T47D (cell line): ENCODE data around the gene ATG5.

Experiments
- DNase-seq, 2 experiments: peaks; one replicate each; pipeline versions ENCODE4 v3.0.0 to v3.0.0-alpha.2; 2011 to 2012; ENCODE audit warnings: low read depth in 1 of 2, low spot score in 1 of 2
- JUND ChIP-seq: IDR thresholded peaks from 2 replicates; pipeline ENCODE4 v1.6.1; 2012; ENCODE audit warnings: low read depth
- in situ Hi-C: cut with HindIII; loops from 2 replicates; pipeline ENCODE4 v1.10.0; 2016; ENCODE audit warnings: low sequenced_read_pairs, low pct_unique_long_range_greater_than_20kb

ATG5 gene

DNA sequence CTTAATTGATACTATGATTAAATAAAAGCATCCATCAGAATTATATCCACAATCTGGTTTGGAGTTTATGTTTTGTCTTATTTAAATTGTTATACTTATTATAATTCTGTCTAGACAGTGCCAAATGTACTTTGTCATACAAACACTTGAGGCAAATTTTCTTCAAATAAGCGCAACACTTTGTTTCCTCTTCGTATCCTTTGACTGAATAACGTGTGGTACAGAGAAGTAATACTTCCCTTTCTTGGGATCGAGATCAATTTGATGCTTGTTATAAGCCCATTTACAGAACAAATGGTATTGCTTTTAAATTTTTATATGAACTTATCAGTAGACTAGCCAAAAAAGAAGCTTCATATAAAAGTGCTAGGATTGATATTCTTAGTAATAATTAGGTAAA is 111.0 kb downstream of the ATG5 start:
- no peak for DNase-seq
- TF ChIP-seq JUND: no peak
- in situ Hi-C loops: no loop called here

DNA sequence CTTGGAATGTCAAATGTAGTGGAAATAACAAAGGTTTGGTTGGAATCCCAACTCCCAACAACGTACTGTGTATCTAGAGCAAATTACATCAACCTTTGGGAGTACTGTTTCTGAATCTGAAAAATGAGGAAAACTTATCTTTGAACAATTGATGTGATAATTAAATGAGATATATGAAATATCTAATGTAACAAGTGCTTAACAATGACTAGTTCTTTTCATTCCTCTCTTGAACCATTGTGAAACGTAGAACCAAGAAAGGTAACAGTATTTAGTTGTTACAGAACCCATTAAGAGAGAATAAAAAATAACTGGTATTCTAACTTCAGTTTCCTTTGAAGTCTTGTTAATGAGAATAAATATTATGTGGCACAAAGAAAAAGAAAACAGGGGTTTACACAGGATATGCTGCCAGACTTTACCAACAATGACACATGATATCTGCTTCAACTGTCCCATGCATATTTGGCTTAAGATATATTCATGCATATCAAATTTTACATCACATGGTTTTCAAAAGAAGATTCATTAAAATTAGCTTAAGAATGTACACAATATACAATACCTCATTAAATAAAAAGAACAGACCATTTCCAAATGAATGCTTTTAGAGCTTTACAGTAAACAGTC is 111.8 kb downstream of the ATG5 start:
- in situ Hi-C loops: no loop called here
- no peak for TF ChIP-seq JUND
- no peak for DNase-seq

DNA sequence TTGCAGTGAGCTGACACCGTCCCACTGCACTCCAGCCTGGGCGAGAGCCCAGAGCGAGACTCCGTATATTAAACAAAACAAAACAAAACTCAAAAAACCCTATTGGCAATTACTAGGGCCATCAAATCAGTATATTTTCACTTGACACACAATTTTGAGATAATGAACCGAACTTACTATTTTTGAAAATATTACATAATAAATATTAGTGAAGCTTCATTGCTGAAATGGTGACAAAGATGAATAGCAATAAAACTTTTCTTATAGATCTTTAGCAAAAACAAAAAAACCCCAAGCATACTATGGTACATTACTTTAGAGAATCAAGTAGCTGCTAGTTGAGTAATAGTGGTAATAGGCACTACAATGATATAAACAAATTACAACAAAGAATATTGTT is 113.0 kb downstream of the ATG5 start:
- no peak for DNase-seq
- in situ Hi-C loops: no loop called here
- no peak for TF ChIP-seq JUND

DNA sequence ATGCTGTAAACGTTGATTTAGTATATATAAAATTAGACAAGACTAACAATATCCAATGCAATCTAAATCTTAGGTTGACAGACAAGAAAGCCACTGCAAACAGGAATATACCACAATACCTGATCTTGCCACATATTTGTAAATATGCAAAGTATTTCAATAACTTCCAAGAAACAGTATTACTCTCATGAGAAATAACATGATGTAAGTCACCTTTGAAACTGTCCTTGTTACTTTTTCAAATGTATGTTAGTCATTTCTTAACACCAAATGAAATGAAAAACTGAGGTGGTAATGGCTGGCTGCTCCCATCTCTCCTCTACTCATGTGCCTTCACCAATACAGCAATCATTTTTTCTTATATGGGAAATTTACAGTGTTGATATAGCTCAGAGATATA is 118.7 kb downstream of the ATG5 start:
- TF ChIP-seq JUND: no peak
- in situ Hi-C loops: no loop called here
- DNase-seq: no peak

DNA sequence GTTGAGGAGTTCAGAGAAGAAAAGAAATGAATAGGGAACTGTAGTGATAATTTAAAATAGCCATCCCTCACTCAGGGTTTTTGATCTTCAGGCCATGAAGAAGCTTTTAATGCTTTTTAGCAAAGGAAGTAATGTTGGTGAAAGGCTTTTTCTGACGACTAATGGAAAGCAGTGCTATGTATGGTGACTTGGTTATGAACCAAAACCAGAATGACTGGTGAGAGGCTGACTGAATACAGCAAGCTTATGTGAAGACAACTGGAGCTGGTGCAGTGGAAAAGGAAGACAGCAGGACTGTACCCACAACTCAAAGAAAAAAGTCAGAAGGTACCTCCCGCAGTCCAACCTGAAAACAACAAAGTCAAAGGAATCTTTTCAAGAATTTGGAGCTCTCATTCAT is 120.6 kb downstream of the ATG5 start:
- in situ Hi-C loops: no loop called here
- TF ChIP-seq JUND: no peak
- DNase-seq: no peak

DNA sequence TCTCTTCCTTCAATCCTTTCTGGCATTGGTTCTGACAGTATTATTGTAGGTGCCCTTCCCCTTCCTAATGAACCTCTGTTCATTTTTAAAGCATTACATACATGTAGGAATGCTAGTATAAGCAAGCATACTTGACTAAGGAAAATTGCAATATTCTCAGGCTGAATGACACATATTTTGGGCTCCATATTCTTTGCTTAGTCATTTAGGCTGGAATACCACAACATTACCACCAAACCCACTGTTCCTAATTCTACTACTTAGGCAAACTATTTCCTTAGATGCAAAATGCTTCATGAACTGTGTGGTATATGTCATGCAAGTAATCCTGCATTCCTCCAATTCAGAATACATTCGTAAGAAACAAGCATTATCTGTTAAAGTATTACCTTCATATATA is 125.6 kb downstream of the ATG5 start:
- in situ Hi-C loops: no loop called here
- no peak for DNase-seq
- no peak for TF ChIP-seq JUND

DNA sequence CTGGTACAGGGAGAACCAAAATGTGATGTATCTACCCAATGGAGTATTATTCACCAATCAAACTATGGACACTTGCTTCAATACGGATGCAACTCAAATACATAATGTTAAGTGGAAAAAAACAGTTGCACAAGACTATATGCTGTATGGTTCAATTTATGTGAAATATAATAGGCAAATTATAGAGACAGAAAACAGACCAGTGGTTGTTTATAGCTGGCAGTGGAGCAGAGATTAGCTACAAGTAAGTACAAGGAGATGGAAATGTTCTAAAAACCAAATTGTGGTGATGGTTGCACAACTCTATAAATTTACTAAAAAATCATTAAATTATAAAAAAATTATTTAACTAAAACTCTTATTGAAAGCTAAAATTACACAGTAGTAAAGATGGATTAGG is 126.2 kb downstream of the ATG5 start:
- DNase-seq: no peak
- no peak for TF ChIP-seq JUND

DNA sequence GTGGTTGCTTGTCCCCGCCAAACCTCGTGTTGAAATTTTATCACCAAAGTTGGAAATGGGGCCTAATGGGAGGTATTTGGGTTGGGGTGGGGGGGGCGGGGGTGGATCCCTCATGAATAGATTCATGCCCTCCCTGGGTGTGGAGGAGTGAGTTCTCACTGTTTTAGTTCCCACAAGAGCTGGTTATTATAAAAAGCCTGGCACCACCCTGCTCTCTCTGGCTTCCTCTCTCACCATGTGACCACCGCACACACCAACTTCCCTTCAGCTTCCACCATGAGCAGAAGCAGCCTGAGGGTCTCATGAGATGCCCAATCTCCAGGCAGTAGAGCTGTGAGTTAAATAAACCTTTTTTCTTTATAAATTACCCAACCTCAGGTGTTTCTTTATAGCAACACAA is 128.1 kb downstream of the ATG5 start:
- no peak for TF ChIP-seq JUND
- in situ Hi-C loops: no loop called here
- DNase-seq: no peak

More for the DNA sequence above, 126.2 kb downstream of the ATG5 start:
- in situ Hi-C loops: no loop called here

DNA sequence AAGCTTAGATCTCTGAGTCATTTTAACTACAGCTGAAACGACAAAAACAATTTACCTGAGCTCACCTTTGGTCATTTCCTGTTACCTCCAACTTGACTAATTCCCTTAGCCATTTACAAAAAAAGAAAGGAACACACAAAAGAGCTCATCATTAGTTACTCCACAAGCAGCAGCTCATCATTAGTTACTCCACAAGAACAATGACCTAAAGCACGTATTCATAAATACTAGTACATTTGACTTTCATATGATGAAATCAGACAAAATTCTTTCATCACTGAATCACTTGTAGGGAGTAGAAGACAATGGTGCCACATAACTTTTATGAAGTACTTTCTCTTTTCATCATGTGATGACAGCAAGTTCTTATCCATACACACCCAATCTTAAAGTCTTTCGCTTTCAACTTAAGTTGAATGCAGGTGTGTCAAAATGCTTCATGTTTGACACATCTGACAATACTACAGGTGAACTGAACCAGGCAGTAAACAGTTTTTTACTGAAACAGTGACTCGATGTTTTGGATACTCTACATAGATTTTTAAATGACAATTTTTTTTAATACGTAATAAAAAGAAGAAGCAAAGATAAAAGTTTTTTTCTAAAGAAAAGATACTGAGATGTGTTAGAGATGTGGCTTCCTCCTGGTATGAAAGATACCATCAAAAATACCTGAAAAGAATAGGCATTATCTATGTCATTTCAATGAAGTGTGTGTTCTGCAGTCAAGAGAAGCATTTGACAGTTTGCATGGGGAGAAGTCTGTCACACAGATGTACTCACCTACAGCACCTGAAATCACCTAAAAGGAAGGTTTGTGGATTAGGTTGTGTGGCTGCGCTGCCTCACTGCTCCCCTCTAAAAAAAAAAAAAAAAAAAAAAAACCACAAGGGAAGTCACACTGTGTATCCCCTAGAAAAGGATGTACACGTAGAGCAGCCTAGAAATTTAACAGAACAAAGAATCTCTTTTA is 130.3 kb downstream of the ATG5 start:
- no peak for DNase-seq
- in situ Hi-C loops: no loop called here
- no peak for TF ChIP-seq JUND

DNA sequence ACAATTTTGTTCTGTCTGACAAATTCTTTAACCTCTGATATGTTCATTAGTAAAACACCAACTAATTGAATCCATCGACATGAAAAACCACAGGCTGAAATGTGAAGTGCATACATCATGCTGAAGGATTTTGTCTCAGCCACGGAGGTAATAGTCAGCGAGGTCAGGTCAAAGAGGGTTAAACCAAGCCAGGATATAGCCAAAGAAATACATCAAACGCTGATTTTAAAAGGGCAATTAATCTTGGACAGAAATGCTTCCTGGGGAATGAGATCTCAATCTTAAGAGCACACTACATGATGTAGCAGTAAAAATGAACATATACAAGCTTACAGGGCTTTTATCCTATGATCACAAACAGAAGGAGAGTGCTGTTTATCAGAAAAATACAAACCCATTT is 132.7 kb downstream of the ATG5 start:
- in situ Hi-C loops: no loop called here
- DNase-seq: no peak

DNA sequence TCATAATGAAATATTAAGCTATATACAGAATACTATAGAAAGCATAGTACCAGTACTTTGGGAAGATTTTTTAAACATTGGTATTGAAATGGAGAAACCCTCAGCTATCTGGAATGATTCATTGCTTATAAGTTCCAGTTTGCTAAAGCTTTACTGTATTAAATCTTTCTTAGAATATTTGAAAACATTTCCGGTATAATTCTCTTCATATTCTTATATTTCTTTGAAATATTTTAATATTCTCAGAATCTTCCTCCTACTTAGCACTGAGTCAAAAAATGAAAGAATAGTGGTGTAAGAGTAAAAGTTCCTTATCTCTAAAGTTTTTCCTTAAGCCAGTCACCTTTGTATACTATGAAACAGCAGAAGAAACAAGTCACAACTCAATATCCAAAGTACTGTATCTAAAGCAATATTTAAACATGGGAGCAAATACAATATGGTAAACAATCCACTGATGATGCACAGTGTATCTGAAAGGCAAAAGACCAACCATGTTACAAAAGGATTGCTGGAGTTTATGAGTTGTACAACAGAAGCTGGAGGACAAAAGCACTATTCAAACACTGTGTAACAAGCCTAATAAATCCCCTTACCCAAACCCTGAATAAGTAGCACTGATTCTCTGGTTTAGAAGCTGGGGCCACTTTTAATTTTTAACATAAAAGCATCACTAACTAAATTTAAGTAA is 137.3 kb downstream of the ATG5 start:
- TF ChIP-seq JUND: no peak
- DNase-seq: no peak
- in situ Hi-C loops: no loop called here

More for the DNA sequence above, 132.7 kb downstream of the ATG5 start:
- TF ChIP-seq JUND: no peak

DNA sequence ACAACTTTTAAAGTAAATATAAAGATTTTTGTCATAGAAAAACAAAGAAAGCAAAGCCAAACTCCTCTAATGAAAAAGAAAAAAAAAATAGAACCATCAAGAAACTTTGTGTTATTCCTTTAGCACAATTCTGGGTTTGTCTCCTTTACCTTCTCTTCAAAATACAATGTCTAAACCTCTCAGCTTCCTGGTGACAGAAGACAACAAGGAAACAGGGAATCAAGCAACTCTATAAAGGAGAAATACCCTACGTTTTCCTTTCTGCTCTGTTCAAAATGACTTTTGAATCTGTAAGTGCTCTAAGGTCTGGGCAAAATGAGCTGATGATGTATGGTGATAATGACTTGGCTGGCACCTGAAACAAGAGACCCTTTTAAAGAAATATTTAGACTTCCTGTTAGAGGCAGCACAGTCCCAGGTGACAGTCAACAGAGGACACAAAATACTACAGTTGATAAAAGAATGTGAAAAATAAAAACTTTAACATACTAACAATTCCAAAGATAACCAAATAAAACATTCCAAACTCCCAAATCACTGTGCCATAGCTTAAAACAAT is 138.1 kb downstream of the ATG5 start:
- no peak for TF ChIP-seq JUND
- no peak for DNase-seq
- in situ Hi-C loops: no loop called here
